SK-N-MC (cell line): ENCODE data around the gene ATP2A2.

ENCODE experiments used
- EZH2 ChIP-seq: fragments of 200-600 bp; sonication (generic); IDR thresholded peaks from one replicate; pipeline ENCODE4 v1.6.1; 2017; ENCODE audit warnings: antibody characterized with exemption
- POLR2AphosphoS5 ChIP-seq: IDR thresholded peaks from 2 replicates; pipeline ENCODE4 v1.6.1; 2012; ENCODE audit warnings: mild to moderate bottlenecking, low read depth, low read length, borderline replicate concordance

DNA sequence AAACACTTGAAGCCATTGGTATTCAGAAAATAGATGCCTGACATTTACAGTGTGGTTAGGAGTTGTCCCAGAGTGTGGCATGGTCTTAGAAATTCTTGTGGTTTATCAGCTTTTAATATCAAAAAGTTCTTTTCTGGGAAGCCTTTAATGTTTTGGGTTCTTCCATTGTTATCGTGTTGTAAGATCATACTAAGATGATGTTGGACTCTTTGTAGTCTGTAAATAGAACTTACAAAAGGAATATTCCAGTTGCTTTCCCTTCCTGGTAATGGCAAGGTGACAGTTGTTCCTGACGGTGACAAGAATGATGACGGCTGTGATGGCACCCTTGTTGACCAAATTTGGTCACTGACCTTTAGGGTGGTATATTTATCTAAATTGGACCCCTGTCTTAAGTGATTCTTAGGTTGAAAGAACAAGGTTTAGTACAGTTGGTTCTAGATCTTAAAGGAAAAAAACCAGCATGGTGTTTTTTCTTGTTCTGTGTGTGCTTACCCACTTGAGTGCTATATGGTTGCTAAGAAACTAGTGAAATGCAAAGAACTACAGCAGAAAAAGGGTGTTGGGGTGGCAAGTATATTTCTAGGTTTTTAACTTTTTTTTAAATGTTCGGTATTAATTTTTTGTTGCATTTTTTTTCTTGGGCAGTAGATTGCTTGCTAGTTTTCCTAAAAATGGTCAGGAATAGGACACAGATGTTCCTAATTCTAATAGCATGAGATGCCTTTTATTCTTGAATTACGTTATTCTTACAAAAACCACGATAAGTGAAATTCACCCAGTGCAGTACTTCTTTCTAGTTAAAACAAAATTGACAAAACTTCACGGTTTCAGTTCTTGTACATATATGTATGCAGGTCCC, 2.1 kb downstream of the ATP2A2 start:
- TF ChIP-seq POLR2AphosphoS5, result no peak
- no peak for TF ChIP-seq EZH2
